Activated CD4-positive, alpha-beta T cell treated with anti-CD3 and anti-CD28 coated beads, Interleukin-2, amount 10 ng/mL, durations not matched to agents 7 days and 5 days (primary cell): Measurements from ENCODE around the gene ABLIM1. TPM values are rescaled to one million over a fixed set of nuclear protein-coding genes. Genes with fewer than 3 reads are reported as not detected.

Experiments used
- CTCF ChIA-PET: fragments of 350-600 bp; sonication (Branson Sonifier 250); formaldehyde crosslinking; loops from one replicate; lab custom pipeline; 2021; ENCODE audit warnings: antibody characterized with exemption; lab: Charles Lee
- POLR2A ChIA-PET: fragments of 350-600 bp; sonication (Branson Sonifier 250); formaldehyde crosslinking; loops from one replicate; lab custom pipeline; 2021; ENCODE audit warnings: antibody characterized with exemption; lab: Charles Lee
- DNase-seq: peaks from one replicate; pipeline ENCODE4 v3.0.0-alpha.2; 2020
- H3K27ac Mint-ChIP-seq: one replicate; pipeline ENCODE4 v1.8.0; 2021; ENCODE audit warnings: mild to moderate bottlenecking, moderate library complexity, mixed read lengths
- H3K27me3 Mint-ChIP-seq: one replicate; pipeline ENCODE4 v1.8.0; 2021; ENCODE audit warnings: mixed read lengths
- H3K36me3 Mint-ChIP-seq: one replicate; pipeline ENCODE4 v1.8.0; 2021; ENCODE audit warnings: low read depth, mixed read lengths
- H3K4me1 Mint-ChIP-seq: one replicate; pipeline ENCODE4 v1.8.0; 2021; ENCODE audit warnings: mixed read lengths
- H3K4me3 Mint-ChIP-seq: one replicate; pipeline ENCODE4 v1.8.0; 2021; ENCODE audit warnings: mild to moderate bottlenecking, moderate library complexity, mixed read lengths
- H3K9me3 Mint-ChIP-seq: one replicate; pipeline ENCODE4 v1.8.0; 2021; ENCODE audit warnings: mixed read lengths
- total RNA-seq, 2 experiments: library from RNA; stranded (reverse); gene quantifications; one replicate each; pipeline ENCODE4 v1.2.3, GENCODE V29; 2021

The ABLIM1 gene
- total RNA-seq, 2 experiments from 2014 or later, result 141 to 161 TPM

DNA sequence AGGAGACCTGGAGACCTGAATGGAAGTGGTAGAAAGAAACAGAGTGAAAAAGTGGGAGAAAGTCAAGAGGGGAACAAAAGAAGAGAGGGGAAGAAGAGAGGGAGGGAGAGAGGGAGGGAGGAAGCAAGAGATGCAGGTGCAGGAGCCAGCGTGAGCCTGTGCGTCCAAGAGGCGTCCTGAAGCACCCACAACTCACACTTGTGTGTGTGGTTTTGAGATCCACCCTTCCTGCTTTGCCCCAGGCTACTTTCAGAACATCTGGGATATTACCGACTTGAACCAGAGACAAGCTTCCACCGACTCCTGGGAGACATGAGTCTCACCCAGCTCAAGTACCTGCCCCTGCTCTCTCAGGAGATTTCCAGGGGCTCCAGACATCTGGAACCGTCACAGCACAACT, 263.5 kb downstream of the ABLIM1 start:
- ChIA-PET CTCF (no interaction called here), POLR2A (no interaction called here)
- DNase-seq, result no peak
- H3K4me3 Mint-ChIP-seq, result no peak overlapping the region
- no peaks in the 10 kb centered on the region for H3K9me3 Mint-ChIP-seq
- H3K27me3 Mint-ChIP-seq, result peaks cover 41% of the 10 kb centered on the region
- H3K27ac Mint-ChIP-seq, result no peak overlapping the region
- peaks cover 21% of the 10 kb centered on the region for H3K4me1 Mint-ChIP-seq
- no peaks in the 10 kb centered on the region for H3K36me3 Mint-ChIP-seq

DNA sequence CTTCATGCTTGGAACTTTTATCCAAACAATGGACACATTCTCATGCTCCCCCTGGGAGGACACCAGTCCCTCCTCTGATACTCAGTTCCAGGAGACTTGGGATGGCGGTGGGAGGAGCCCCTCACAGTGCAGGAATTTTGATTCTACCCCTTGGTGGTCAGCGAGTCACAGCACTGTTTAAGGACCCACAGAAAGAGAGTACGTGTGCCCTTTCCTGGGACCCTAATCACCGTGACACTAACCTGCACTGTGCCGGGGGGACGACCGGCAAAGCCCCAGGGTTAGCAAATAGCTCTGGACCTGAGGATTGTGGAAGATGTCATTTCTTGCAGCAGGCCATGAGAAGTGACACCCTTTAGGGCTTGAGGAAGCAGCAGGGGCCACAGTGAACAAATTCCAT, 264.2 kb downstream of the ABLIM1 start:
- ChIA-PET POLR2A (no interaction called here), CTCF (interaction anchor here (1.0 kb wide), 1 partner anchor 27 kb away, joined by 3 read pairs; no protein-coding TSS in a partner anchor)
- no peak for DNase-seq
- Mint-ChIP-seq H3K27me3 (peaks cover 37% of the 10 kb centered on the region), H3K4me3 (no peak overlapping the region), H3K4me1 (peaks cover 23% of the 10 kb centered on the region), H3K36me3 (no peaks in the 10 kb centered on the region), H3K9me3 (peaks cover 2% of the 10 kb centered on the region), H3K27ac (no peak overlapping the region)

DNA sequence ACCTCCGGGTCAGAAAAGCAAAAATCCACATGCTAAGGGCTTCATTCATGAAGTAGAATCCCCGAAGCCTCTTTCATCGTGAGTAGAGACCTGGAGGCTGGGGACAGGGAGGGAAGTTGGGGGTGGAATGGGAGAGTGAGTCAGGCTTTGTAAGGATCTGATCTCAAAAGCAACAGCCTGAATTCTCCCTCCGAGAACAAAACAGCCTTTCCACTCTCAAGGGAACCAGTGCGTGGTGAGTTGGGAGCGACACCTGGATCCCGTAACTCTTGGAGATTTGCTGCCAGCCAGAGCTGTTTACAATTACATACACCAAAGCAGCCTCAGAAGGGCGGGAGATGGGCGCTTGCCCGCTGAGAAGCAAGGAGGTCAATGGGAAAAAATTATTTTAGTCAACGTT, 264.6 kb downstream of the ABLIM1 start:
- POLR2A ChIA-PET, result no interaction called here
- no peaks in the 10 kb centered on the region for H3K36me3 Mint-ChIP-seq
- DNase-seq, result no peak
- CTCF ChIA-PET, result interaction anchor here (1.0 kb wide), 1 partner anchor 26 kb away, joined by 3 read pairs; no protein-coding TSS in a partner anchor
- H3K4me3 Mint-ChIP-seq, result no peak overlapping the region
- peaks cover 5% of the 10 kb centered on the region for H3K9me3 Mint-ChIP-seq
- H3K4me1 Mint-ChIP-seq, result peaks cover 27% of the 10 kb centered on the region
- H3K27me3 Mint-ChIP-seq, result peaks cover 33% of the 10 kb centered on the region
- H3K27ac Mint-ChIP-seq, result no peak overlapping the region

DNA sequence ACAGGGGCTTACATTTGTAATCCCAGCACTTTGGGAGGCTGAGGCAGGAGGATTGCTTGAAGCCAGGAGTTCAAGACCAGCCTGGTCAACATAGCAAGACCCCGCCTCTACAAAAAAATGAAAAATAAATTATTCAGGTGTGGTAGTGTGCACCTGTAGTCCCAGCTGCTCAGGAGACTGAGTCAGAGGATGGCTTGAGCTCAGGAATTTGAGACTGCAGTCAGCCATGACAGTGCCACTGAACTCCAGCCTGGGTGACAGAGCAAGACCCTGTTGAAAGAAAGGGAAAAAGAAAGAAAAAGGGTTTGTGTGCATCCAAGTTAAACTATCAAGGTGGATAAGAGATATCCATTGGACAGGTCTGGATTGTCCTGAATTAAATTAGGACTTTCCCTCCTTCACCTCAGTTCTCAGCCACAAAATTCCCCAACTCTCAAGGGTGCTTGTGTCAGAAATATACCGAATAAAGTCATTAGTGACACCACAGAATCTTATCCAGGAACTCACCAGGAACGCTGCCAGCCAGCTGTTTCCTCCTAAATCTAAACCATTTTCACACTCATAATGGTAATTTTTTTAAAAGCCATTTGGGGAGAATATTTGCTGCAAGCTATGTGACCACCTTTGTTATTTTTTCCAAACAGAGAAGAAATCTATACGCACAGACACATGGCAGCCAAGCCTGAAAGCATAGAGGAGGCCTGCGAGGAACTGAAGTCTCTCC, 265.8 kb downstream of the ABLIM1 start:
- H3K36me3 Mint-ChIP-seq, result no peaks in the 10 kb centered on the region
- peaks cover 29% of the 10 kb centered on the region for H3K27me3 Mint-ChIP-seq
- H3K4me3 Mint-ChIP-seq, result no peak overlapping the region
- POLR2A ChIA-PET, result no interaction called here
- H3K9me3 Mint-ChIP-seq, result peaks cover 7% of the 10 kb centered on the region
- no peak for DNase-seq
- H3K27ac Mint-ChIP-seq, result no peak overlapping the region
- CTCF ChIA-PET, result interaction anchor here (0.5 to 1.3 kb wide), 2 partner anchors 11 to 52 kb away, joined by 3 read pairs; no protein-coding TSS in a partner anchor
- H3K4me1 Mint-ChIP-seq, result peaks cover 21% of the 10 kb centered on the region

DNA sequence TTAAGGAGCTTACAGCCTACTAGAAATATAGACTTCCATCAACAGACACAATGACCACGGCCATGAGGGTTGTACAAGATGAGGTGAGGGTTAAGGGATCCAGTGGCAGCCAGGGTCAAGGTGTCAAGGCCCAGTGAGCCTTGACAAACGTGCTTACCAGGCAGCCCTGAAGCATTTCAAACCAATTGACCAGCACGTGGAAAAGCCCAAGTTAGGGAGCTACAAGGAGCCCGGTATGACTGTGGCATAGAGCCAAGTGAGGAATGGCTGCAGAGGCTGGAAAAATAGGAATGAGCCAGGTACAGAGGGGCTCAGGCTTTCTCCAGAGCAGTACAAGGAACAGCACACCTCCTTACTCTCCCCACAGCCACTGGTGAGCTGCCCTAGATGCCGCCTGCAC, 266.5 kb downstream of the ABLIM1 start:
- Mint-ChIP-seq H3K27me3 (peaks cover 22% of the 10 kb centered on the region), H3K4me3 (no peak overlapping the region), H3K9me3 (peaks cover 7% of the 10 kb centered on the region), H3K36me3 (no peaks in the 10 kb centered on the region), H3K4me1 (peaks cover 15% of the 10 kb centered on the region), H3K27ac (no peak overlapping the region)
- ChIA-PET CTCF (interaction anchor here (0.5 to 1.3 kb wide), 5 partner anchors 12 to 51 kb away, joined by 3 read pairs; no protein-coding TSS in a partner anchor), POLR2A (no interaction called here)
- no peak for DNase-seq

GRCh38 chr10:114389426-114389825, 268.6 kb downstream of the ABLIM1 start:
- Mint-ChIP-seq H3K36me3 (no peaks in the 10 kb centered on the region), H3K27ac (no peak overlapping the region), H3K9me3 (peaks cover 7% of the 10 kb centered on the region), H3K4me3 (no peak overlapping the region), H3K27me3 (peaks cover 6% of the 10 kb centered on the region), H3K4me1 (peaks cover 13% of the 10 kb centered on the region)
- no peak for DNase-seq
- POLR2A ChIA-PET, result no interaction called here
- CTCF ChIA-PET, result interaction anchor here (0.6 kb wide), 1 partner anchor 61 kb away, joined by 3 read pairs; no protein-coding TSS in a partner anchor

DNA sequence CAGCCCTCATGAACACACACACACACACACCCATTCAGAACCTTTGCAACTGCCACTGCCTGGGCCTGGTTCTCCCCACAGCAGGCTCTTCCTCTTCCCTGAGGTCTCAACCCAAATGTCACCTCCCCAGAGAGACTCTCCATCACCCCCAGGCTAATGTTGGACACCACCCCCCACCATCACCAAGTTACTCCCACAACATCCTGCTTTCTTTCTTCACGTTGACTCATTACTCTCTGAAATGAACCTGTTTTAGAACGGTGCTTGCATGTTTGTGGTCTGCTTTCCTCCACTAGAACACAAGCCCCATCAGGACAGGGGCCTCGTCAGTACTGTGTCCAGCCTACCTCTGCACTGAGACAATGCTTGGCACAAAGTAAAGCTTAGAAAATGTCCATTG, 269.8 kb downstream of the ABLIM1 start:
- no peak overlapping the region for H3K4me3 Mint-ChIP-seq
- peaks cover 12% of the 10 kb centered on the region for H3K4me1 Mint-ChIP-seq
- H3K27me3 Mint-ChIP-seq, result peaks cover 3% of the 10 kb centered on the region
- no peak for DNase-seq
- POLR2A ChIA-PET, result no interaction called here
- no peak overlapping the region for H3K27ac Mint-ChIP-seq
- CTCF ChIA-PET, result interaction anchor here (1.1 to 1.2 kb wide), 3 partner anchors 46 to 84 kb away, joined by 3 to 4 read pairs (median 3); no protein-coding TSS in a partner anchor
- H3K9me3 Mint-ChIP-seq, result peaks cover 7% of the 10 kb centered on the region
- no peaks in the 10 kb centered on the region for H3K36me3 Mint-ChIP-seq

DNA sequence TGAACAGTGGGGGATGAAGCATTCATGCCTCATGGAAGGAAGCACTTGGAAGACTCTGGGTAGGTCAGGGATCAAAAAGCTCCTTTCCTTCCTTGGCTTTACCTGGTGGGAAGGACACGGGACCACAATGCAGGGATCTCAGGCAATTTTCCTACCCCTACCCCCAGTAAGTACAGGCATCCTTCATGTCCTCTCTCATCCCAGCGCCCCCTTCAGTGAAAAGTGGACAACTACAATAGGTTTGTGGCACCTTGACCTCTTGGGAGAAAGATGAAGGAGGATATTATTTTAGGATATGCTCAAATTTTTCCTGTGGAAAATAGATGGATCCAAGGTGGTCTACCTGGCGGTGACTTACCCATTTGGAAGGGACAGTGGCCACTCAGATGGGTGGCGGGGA, 270.3 kb downstream of the ABLIM1 start:
- H3K27ac Mint-ChIP-seq, result no peak overlapping the region
- ChIA-PET POLR2A (no interaction called here), CTCF (interaction anchor here (1.1 to 1.2 kb wide), 3 partner anchors 46 to 84 kb away, joined by 3 to 4 read pairs (median 3); no protein-coding TSS in a partner anchor)
- H3K27me3 Mint-ChIP-seq, result peaks cover 6% of the 10 kb centered on the region
- peaks cover 12% of the 10 kb centered on the region for H3K4me1 Mint-ChIP-seq
- H3K9me3 Mint-ChIP-seq, result peaks cover 7% of the 10 kb centered on the region
- H3K4me3 Mint-ChIP-seq, result no peak overlapping the region
- no peaks in the 10 kb centered on the region for H3K36me3 Mint-ChIP-seq
- no peak for DNase-seq

GRCh38 chr10:114386452-114386851, 271.6 kb downstream of the ABLIM1 start:
- CTCF ChIA-PET, result no interaction called here
- Mint-ChIP-seq H3K27ac (no peak overlapping the region), H3K4me3 (no peak overlapping the region), H3K27me3 (peaks cover 10% of the 10 kb centered on the region), H3K4me1 (peaks cover 12% of the 10 kb centered on the region), H3K9me3 (peaks cover 7% of the 10 kb centered on the region), H3K36me3 (no peaks in the 10 kb centered on the region)
- POLR2A ChIA-PET, result no interaction called here
- no peak for DNase-seq

- Mint-ChIP-seq H3K36me3 (no peaks in the 10 kb centered on the region), H3K27me3 (peaks cover 18% of the 10 kb centered on the region), H3K4me1 (peaks cover 12% of the 10 kb centered on the region), H3K4me3 (no peak overlapping the region), H3K27ac (no peak overlapping the region), H3K9me3 (peaks cover 7% of the 10 kb centered on the region)
- DNase-seq, result no peak
- CTCF ChIA-PET, result interaction anchor here (0.7 kb wide), 1 partner anchor 141 kb away, joined by 3 read pairs; no protein-coding TSS in a partner anchor
- POLR2A ChIA-PET, result no interaction called here
These were observed 272.5 kb downstream of the ABLIM1 start for GRCh38 chr10:114385557-114385956.

GRCh38 chr10:114384601-114385000, 273.5 kb downstream of the ABLIM1 start:
- DNase-seq, result no peak
- POLR2A ChIA-PET, result no interaction called here
- Mint-ChIP-seq H3K9me3 (peaks cover 7% of the 10 kb centered on the region), H3K4me3 (no peak overlapping the region), H3K36me3 (no peaks in the 10 kb centered on the region), H3K4me1 (peaks cover 12% of the 10 kb centered on the region), H3K27me3 (peaks cover 24% of the 10 kb centered on the region), H3K27ac (no peak overlapping the region)
- CTCF ChIA-PET, result no interaction called here

- ChIA-PET CTCF (no interaction called here), POLR2A (no interaction called here)
- Mint-ChIP-seq H3K27ac (no peak overlapping the region), H3K36me3 (no peaks in the 10 kb centered on the region), H3K27me3 (peaks cover 24% of the 10 kb centered on the region), H3K4me1 (peaks cover 12% of the 10 kb centered on the region), H3K4me3 (no peak overlapping the region), H3K9me3 (peaks cover 7% of the 10 kb centered on the region)
- DNase-seq, result no peak
These were observed 273.9 kb downstream of the ABLIM1 start for GRCh38 chr10:114384181-114384580.
